ENCODE data around the gene MVP.

DNA sequence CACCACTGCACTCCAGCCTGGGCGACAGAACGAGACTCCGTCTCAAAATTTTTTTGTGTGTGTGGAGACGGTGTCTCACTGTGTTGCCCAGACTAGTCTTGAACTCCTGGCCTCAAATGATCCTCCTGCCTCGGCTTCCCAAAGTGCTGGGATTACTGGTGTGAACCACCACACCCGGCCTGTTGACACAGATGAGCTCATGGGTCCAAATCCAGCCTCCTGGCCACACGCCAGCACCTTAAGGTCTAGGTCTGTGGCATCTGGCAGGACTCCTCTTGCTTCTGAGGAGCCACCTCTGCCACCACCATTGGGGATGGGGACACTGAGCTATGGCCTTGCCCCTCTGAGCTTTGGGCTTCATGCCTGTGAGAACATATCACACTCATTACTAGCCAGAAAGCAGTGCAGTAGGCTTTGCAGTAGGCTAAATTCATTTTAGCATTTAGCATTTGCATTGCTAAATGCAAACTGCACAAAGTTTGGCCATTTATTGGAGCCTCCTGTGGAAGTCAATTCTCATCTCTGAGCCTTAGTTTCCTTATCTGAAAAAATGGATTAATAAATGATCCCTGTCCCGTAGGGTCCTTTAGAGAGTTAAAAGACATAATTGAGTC is 48.2 kb downstream of the MVP start:
- TF ChIP-seq, protein P1, sequence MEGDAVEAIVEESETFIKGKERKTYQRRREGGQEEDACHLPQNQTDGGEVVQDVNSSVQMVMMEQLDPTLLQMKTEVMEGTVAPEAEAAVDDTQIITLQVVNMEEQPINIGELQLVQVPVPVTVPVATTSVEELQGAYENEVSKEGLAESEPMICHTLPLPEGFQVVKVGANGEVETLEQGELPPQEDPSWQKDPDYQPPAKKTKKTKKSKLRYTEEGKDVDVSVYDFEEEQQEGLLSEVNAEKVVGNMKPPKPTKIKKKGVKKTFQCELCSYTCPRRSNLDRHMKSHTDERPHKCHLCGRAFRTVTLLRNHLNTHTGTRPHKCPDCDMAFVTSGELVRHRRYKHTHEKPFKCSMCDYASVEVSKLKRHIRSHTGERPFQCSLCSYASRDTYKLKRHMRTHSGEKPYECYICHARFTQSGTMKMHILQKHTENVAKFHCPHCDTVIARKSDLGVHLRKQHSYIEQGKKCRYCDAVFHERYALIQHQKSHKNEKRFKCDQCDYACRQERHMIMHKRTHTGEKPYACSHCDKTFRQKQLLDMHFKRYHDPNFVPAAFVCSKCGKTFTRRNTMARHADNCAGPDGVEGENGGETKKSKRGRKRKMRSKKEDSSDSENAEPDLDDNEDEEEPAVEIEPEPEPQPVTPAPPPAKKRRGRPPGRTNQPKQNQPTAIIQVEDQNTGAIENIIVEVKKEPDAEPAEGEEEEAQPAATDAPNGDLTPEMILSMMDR (IDR thresholded peaks at IDR 0.05): no peak
- no peak for TF ChIP-seq EZH2phosphoT487 (IDR thresholded peaks at IDR 0.05)
